Spleen (tissue), 7 donors: ENCODE results near the gene TAL1.
"Not testable (repeated sequence)": the region's sequence is repeated elsewhere in the genome, so short reads cannot be mapped to it uniquely, and the experiment has no call there.

Experiments used
- CTCF ChIP-seq, 11 experiments: fragments of 200-600 bp in 7 of 11; fragments of 450-650 bp in 4 of 11; sonication (generic) in 4 of 11; IDR thresholded peaks in 8 of 11; conservative IDR thresholded peaks in 3 of 11; 1 replicate in 7 of 11; 2 replicates in 4 of 11; pipeline versions ENCODE4 v1.4.0 to v1.8.0; 2016 to 2021; ENCODE audit warnings: antibody characterized with exemption in 11 of 11, inconsistent platforms in 4 of 11, mild to moderate bottlenecking in 1 of 11
- POLR2A ChIP-seq, 3 donors: fragments of 450-650 bp; IDR thresholded peaks; one replicate each; pipeline ENCODE4 v1.5.1; 2017; ENCODE audit warnings: antibody characterized with exemption in 3 of 3, mild to moderate bottlenecking in 1 of 3
- donor health status: DM: no; HTN: no; CAD: no; lungs with moderate emphysema.
- donor health status: DM: no; HTN: no; CAD: no.
- donor health status: DM: no; HTN: no; CAD: no.

- not testable (repeated sequence) for TF ChIP-seq CTCF (IDR thresholded peaks at IDR 0.05 in 8 of 11, conservative IDR thresholded peaks at IDR 0.05 in 3 of 11); POLR2A (IDR thresholded peaks at IDR 0.05)
Observed at GRCh38 chr1:47195981-47196380, 36.0 kb downstream of the TAL1 start.
